KBM-7 (cell line): ENCODE measurements around the gene SUMO3.

Source experiments
- DNase-seq: peaks from one replicate; pipeline ENCODE4 v3.0.0-alpha.2; 2015
- in situ Hi-C: fragments of 300-500 bp; cut with MboI; formaldehyde crosslinking; loops from 2 replicates; pipeline ENCODE4 v1.14.3; 2020; ENCODE audit warnings: low sequenced_read_pairs, low pct_unique_long_range_greater_than_20kb, mixed read lengths

Gene SUMO3

DNA sequence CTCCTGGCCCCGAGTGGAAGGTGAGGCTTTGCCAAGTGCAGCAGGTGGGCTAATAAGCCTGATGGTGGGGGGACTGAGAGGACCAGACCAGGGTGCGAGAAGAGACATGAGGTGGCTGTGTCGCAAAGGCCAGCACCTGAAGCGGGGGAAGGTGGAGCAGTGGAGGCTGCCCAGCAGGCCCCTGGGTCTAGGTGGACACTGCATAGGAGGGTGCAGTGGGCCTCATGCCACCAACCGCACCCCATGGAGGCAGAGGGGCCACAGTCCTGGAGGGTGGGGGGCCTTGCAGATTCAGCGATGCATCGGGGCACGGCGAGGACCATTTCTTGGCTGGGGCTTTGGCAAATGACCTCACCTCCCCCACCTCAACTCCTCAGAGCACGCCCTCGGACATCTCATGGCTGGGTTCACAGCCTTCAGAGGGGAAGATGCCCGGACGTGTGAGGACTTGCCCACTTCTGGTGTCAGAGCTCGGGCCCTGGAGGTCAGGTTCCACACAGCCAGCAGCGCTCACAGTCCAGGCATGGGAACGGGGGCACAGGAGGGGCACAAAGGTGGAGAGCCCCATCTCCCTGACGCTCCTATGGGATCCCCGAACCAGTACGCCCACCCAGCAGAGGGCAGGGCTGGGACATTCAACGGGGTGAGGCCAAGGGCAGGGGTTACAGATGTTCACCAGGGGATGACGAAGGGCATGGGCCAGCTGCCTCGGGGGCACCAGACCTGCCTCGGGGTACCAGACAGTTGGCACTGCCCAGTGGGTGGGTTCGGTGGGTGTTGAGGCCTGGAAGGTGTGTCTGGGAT, 51.6 kb downstream of the SUMO3 start:
- in situ Hi-C loops = no loop called here
- no peak for DNase-seq

DNA sequence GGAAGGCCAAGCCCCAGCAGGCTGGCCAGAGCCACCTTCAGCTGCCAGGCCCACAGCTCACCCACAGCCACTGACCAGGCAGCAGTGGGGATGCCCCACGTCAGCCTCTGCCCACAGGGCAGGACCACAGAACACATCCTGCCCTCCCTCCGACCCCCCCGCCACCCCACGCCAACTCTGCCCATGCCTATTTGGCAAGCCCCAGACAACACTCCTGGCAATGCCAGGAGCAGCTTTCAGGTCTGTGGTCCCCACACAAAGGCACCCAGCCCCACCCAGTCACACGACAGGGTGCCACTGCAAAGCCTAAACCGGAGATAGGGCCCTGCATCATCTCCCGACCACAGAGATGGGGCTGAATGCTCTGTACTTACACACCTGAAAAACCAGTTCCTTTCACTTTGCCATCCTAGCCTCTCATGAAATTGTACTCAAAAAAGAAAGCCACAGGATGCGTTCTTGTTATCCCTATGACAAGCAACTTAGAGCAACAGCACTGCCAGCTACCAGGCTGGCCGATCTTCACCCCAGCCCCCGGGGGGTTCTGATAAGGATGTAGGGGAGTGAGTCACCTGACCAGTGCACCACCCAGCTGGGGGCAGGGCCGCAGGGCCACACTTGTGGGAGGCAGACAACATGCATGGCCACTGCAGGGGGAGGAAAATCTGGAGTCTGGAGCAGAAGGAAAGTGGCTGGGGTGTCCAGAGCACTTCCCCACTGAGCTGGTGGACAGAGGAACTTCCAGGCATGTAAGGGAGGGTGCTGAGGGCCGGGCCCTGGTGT, 52.4 kb downstream of the SUMO3 start:
- in situ Hi-C loops = no loop called here
- no peak for DNase-seq

DNA sequence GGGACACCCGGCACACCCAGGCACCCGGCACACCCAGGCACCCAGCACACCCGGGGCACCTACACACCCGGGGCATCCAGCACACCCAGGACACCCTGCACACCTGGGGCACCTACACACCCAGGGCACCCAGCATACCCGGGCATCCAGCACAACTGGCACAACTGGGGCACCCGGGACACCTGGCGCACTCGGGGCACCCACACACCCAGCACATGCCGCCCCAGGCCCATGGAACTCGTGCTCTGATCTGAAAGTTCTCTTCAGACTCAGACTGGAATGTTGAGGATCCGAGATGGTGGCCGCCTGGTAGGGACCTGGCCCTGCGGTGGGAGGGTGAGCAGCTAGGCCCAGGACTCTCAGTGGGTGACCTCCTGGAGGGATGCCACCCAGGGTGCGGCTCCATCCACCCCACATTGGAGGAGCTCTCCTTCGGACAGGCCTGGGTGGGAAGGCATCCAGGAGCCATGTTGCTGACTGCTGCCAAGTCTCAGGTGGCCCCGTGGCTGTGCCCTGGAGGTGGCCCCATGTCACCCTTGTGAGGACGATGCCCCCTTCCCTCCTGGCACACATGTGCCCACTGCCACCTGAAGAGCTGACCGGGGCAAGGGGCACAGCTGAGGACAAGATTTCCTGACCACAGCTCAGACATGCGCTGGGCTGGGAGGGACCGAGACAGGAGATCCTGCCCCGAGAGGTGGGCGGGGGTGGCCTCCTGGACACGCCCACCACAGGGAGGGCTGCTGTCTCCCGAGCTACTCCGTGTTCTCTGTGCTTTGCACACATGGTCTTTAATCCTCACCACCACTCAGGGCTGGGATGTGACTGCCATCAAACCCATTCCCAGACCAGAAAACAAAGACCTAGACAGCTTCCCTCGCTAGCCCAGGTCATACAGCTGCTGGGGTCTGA, 53.3 kb downstream of the SUMO3 start:
- no peak for DNase-seq

DNA sequence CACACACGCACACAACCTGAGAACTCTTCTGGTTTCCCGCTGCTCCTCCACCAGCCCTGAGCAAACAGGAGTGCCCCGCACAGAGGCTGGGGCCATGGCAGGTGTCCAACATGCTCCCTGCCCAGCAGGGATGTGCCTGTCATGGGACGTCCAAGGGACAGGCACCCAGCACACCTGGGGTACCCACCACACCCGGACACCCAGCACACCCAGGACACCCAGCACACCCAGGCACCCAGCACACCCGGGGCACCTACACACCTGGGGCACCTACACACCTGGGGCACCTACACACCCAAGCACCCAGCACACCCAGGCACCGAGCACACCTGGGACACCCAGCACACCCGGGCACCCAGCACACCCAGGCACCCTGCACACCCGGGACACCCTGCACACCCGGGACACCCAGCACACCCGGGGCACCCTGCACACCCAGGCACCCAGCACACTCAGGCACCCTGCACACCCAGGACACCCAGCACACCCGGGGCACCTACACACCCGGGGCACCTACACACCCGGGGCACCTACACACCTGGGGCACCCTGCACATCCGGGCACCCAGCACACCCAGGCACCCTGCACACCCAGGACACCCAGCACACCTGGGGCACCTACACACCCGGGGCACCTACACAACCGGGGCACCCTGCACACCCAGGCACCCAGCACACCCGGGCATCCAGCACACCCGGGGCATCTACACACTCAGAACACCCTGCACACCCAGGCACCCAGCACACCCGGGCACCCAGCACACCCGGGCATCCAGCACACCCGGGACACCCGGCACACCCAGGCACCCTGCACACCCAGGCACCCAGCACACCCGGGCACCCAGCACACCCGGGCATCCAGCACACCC, 54.2 kb downstream of the SUMO3 start:
- in situ Hi-C loops = no loop called here
- DNase-seq = no peak

More for the DNA sequence above, 53.3 kb downstream of the SUMO3 start:
- in situ Hi-C loops = no loop called here

- in situ Hi-C loops = no loop called here
- no peak for DNase-seq
Measured at GRCh38 chr21:44763050-44763378, 54.8 kb downstream of the SUMO3 start.

DNA sequence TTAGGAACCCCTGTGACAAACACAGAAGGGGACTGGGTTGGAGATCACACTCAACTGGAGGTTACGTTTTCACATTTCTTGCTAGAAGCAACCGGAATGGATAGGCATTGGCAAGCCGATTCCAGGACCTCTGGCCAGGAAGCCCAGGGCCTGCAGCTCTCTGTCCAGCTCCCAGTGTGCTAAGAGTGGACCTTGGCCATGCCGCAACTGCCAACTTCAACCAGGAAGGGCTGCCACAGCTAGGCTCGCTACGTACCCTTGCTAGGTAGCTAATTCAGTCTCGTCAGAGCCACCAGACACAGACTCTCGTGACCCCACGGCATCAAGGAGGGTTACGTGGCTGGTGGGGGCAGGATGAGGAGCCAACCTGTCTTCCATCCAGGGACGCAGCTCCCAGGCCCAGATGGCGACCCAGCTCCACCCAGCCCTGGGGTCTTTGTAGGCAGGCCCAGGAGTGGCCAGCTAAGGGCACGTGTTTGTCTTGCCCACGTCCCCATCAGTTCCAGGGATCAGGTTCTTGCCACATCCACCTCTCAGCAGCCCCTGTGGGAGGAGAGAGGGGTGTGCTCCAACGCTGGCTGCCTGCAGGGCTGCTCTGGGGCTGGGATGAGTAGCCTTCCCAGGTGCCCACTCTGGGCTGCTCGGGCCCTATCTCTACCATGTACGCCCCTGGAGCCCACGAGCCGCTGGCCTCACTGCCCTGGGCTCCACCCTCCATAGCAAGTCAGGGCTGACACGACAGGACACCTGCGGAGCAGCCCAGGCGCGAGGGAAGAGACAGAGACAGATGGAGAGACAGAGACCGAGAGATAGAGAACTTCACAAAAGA, 55.4 kb downstream of the SUMO3 start:
- no peak for DNase-seq
- in situ Hi-C loops = no loop called here

- in situ Hi-C loops = no loop called here
- DNase-seq = no peak
Measured at GRCh38 chr21:44761747-44762208, 56.1 kb downstream of the SUMO3 start.

GRCh38 chr21:44761011-44761729, 56.7 kb downstream of the SUMO3 start:
- in situ Hi-C loops = no loop called here
- no peak for DNase-seq

- in situ Hi-C loops = no loop called here
- no peak for DNase-seq
Measured at GRCh38 chr21:44760376-44760775, 57.5 kb downstream of the SUMO3 start.

- no peak for DNase-seq
- in situ Hi-C loops = no loop called here
Measured at GRCh38 chr21:44759628-44760285, 58.1 kb downstream of the SUMO3 start.

DNA sequence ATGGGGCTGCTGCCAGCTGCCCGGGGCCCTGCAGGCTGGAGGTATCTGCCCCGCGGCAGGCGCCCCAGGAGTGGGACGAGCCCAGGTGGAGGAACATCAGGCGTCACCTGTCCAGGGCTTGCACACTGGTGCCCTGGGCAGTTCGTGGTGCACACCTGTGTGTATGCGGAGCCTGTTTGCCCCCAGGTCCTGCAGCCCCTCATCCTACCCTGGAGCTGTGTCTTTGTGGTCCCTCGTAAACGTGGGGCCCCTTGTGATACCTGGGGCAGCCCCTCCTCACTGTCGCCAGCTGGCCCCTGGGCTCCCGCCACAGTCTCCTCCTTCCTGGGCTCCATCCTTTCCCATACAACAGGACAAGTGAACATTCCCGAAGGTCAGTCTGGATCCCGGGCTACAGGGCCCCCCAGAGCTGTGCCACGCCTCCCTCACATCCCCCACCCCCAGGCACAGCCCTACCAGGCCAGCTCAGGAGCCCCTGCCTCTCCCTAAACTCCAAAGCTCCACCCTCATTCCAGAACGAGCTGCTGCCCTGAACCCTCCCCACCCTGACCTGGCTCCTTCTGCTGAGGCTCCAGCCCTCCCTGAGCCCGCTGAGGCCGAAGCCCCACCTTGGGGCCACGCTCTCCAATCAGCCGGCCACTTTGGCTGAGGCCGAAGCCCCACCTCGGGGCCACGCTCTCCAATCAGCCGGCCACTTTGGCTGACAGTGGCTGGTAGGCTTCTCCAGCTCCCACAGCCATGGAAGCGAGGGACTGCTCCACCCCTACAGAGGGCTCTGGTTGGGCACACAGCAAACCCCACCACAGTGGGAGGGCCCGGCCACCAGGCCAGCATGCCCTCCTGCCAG, 58.9 kb downstream of the SUMO3 start:
- in situ Hi-C loops = no loop called here
- no peak for DNase-seq

GRCh38 chr21:44758141-44758561, 59.7 kb downstream of the SUMO3 start:
- in situ Hi-C loops = no loop called here
- DNase-seq = no peak

DNA sequence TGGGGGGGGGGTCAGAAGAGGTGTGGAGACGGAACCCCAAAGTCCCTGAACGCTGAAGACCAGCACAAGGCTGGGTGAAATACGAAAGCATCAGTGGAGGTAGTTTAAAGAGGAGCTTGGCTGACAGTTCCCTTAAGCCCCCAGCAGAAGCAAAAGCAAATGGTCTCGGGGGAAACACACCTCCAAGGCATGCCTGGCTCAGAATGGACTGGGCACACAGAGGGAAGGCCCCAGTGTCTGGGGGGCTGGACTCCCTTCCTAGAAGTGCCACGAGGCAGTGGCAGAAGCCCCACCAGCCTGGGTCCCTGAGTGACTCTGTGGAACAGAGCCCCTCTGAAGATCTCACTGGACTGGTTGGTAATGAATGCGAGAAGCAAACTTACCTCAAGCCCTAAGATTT, 60.1 kb downstream of the SUMO3 start:
- in situ Hi-C loops = no loop called here

GRCh38 chr21:44756423-44757185, 61.3 kb downstream of the SUMO3 start:
- DNase-seq = no peak
- in situ Hi-C loops = no loop called here

More for the DNA sequence above, 60.1 kb downstream of the SUMO3 start:
- no peak for DNase-seq
